Omental fat pad (tissue), 4 donors: ENCODE results near the gene SPTBN4. TPM values are rescaled to one million over a fixed set of nuclear protein-coding genes. Genes with fewer than 3 reads are reported as not detected.

Experiments used
- ATAC-seq: fragments of 150-250 bp; one replicate; pipeline ENCODE4 v1.9.1; 2016; ENCODE audit warnings: mild to moderate bottlenecking, moderate library complexity; ENCODE audit not compliant: low FRiP score
- DNase-seq: peaks from one replicate; pipeline ENCODE4 v3.0.0-alpha.2; 2019; ENCODE audit warnings: low spot score
- CTCF ChIP-seq, 3 donors: fragments of 450-650 bp; IDR thresholded peaks; one replicate each; pipeline ENCODE4 v1.5.1; 2016 to 2017; ENCODE audit warnings: antibody characterized with exemption in 3 of 3, mild to moderate bottlenecking in 3 of 3, moderate library complexity in 2 of 3
- total RNA-seq, 4 donors: library from RNA; depleted of rRNA; stranded (reverse); fragments of >200 nt; gene quantifications; one replicate each; pipeline ENCODE4 v1.1.0, GENCODE V29; 2016

SPTBN4 gene
- total RNA-seq, 4 donors from 2014 or later, result 1.4 to 3.2 (median 3.0) TPM

- ATAC-seq (no peak), DNase-seq (no peak)
- TF ChIP-seq CTCF (IDR thresholded peaks at IDR 0.05), result no peak
Measured at GRCh38 chr19:40585241-40585981, 118.6 kb downstream of the SPTBN4 start.

DNA sequence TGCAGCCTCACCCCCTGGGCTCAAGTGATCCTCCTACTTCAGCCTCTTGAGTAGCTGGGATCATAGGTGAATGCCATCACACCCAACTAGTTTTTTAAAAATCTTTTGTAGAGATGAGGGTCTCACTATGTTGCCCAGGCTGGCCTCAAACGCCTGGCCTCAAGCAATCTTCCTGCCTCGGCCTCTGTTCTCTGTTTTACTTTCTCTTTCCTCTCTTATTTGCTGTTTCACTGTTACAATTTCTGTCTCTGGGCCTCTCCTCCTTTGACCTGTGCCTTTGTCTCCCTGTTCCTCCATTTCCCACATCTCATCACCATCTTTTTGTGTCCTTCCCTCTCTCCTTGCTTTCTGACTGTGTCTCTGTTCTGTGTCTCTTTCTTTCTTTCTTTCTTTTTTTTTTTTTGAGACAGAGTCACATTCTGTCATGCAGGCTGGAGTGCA lies 119.2 kb downstream of the SPTBN4 start:
- no peak for TF ChIP-seq CTCF (IDR thresholded peaks at IDR 0.05)
- DNase-seq (no peak), ATAC-seq (no peak)

- no peak for DNase-seq
- no peak for ATAC-seq
- TF ChIP-seq CTCF (IDR thresholded peaks at IDR 0.05), result no peak
Measured at GRCh38 chr19:40586611-40587010, 119.8 kb downstream of the SPTBN4 start.

- no peak for ATAC-seq
- no peak for TF ChIP-seq CTCF (IDR thresholded peaks at IDR 0.05)
Measured at GRCh38 chr19:40588110-40588854, 121.5 kb downstream of the SPTBN4 start.

DNA sequence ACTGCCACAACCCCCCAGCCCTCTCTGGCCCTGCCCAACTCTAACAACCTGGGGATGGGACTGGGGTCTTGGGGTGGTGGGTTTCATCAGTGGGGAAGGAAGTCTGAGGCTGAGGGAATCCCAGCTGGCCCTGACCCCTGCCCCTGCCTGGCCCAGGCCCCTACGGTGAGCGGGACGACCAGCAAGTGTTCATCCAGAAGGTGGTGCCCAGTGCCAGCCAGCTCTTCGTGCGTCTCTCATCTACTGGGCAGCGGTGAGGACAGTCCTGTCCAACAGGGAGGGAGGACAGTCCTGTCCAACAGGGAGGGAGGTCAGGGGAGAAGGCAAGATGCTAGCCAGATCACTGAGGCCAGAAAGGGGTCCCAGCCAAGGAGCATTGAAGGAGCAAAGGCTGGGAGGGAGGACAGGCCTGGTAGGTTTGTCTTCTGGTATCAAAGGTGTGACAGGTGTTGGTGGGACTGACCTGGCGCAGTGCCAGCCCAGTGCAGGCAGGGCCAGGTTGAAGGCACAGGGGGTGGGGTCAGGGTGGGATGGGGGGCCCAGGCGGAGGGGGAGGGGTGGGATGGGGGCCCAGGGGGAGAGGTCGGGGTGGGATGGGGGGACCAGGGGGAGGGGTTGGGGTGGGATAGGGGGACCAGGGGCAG lies 122.2 kb downstream of the SPTBN4 start:
- DNase-seq (no peak), ATAC-seq (no peak)
- TF ChIP-seq CTCF (IDR thresholded peaks at IDR 0.05), result no peak

More at GRCh38 chr19:40588110-40588854, 121.5 kb downstream of the SPTBN4 start:
- no peak for DNase-seq

- ATAC-seq (no peak), DNase-seq (no peak)
- TF ChIP-seq CTCF (IDR thresholded peaks at IDR 0.05), result no peak
Measured at GRCh38 chr19:40589591-40590429, 123.0 kb downstream of the SPTBN4 start.
